CD4-positive, alpha-beta T cell treated with Interleukin-4 for 1 hour (primary cell): ENCODE data around the gene SPAG17.
A peak's percentile ranks its signal among the peaks of the same experiment; 100 is the strongest.
"Not testable (repeated sequence)": the region's sequence is repeated elsewhere in the genome, so short reads cannot be mapped to it uniquely, and the experiment has no call there.

ENCODE experiments used
- DNase-seq, 2 donors: peaks; one replicate each; pipeline ENCODE4 v3.0.0-alpha.2; 2020 to 2022

The SPAG17 gene

DNA sequence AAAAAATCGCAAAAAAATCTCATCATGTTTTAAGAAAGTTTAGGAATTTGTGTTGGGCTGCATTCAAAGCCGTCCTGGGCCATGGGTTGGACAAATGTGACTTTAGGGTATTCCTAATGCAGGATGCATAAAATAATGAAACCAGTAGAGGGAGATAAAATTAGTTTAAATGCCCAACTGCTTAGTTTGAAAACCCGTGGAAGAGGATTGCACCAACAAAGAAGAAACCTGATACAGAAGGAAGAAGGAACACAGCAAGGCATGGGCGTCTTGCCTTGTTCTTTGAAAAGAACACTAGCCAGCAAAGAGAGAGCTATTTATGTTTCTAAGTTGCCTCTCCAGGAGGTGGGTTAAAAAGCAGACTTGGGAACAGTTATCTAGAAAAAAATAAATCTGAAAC is 217.6 kb downstream of the SPAG17 start:
- DNase-seq = no peak

DNA sequence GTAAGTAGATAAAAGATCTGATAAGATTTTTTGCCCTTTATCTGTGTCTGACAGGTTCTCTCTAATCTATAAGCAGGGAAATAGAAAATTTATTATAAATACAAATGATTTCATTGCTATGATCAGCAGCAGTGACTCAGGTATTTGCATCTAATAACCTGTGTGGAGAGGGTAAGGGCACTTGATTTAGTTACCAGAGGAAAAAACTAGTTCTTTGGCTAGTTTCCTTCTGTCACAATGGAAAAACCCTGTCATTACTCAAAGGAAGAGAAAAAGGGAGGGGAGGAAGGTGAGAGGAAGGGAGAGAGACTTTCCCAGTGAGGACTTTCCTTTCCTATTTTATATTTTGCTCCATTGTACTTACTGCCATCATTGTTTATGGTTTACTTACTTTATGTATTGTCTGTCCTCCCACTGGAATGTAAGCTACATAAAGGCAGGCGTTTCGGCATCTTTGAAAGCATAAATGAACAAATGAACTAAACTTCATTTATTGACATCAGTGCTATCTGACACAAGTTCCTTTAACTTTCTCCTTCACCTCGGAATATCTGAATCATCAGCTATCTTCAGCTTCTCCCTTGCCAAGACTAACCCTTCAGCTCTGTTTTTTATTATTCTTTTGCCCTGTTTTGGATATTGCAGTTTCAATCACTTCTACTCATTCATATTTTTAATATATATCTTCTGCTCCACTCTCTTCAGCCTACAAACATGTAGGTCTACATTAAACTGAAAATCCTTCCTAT is 220.6 kb downstream of the SPAG17 start:
- DNase-seq = no peak

GRCh38 chr1:117959364-117959763 is 225.7 kb downstream of the SPAG17 start:
- no peak for DNase-seq

DNA sequence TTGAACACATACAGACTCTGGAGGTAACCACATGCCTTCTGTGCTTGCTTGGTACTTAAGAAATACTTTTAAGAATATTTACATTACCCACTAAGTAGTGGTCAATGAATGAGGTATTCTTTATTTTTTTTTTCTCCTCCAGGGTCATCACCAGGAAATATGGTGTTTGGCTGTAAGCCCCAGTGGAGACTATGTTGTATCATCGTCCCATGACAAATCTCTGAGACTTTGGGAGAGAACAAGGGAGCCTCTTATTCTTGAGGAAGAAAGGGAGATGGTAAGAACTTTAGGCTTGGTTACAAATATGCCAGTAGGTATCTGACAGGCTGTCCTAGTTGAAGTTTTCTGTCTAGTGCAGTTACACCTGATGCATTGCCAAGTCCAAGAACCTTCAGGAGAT is 232.6 kb downstream of the SPAG17 start:
- no peak for DNase-seq

GRCh38 chr1:117942293-117942692 is 242.7 kb downstream of the SPAG17 start:
- DNase-seq = no peak

- no peak for DNase-seq
Observed at GRCh38 chr1:117933769-117934168, 251.3 kb downstream of the SPAG17 start.

DNA sequence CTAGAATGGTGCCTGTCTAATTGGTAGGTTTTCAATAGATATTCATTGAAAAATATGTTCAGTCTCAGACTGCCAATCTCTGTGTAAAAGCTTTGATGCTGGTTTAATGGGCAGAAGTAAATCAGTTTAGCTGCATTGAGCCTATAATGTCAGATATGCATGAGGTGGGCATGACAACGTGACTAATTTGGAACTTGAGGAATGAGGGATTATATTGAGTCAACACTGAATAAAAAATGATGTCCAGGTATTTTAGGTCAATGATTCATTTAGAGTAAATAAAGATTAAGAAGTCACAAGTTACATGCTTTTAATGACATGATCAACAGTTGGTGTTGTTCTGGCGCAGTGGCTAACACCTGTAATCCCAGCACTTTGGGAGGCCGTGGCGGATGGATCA is 252.5 kb downstream of the SPAG17 start:
- DNase-seq = no peak

- DNase-seq = peak in 1 of 2 donors; percentile 0
Observed at GRCh38 chr1:117930484-117930883, 254.5 kb downstream of the SPAG17 start.

- no peak for DNase-seq
Observed at GRCh38 chr1:117930173-117930447, 254.9 kb downstream of the SPAG17 start.

GRCh38 chr1:117929343-117930172 is 255.5 kb downstream of the SPAG17 start, which contains the start of the genes GDAP2 and WDR3:
GDAP2 (minus strand) TSS chr1:117929621; CDS start chr1:117920357, 9,264 bp downstream.
WDR3 (plus strand) TSS chr1:117929739; CDS start chr1:117933320, 3,581 bp downstream.
- DNase-seq = peak; percentile 96

- DNase-seq = peak; percentile 57 to 63
Observed at GRCh38 chr1:117928881-117929342, 256.1 kb downstream of the SPAG17 start.

GRCh38 chr1:117925981-117926380 is 259.0 kb downstream of the SPAG17 start:
- no peak for DNase-seq

DNA sequence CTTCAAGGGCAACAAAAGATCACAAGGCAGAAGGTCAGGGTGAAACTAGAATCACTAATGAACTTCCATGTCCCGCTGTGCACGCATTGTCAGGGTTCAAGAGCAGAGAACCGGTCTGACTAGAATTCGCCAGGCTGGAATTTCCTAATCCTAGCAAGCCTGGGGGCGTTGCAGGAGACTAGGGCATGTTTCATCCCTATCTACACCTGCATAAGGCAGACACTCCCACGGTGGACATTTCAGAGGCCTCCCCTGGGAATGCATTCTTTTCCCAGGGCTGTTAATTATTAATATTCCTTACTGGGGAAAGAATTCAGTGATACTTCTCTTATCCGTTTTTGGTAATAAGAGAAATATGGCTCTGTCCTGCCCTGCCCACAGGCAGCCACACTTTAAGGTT is 262.3 kb downstream of the SPAG17 start:
- DNase-seq = not testable (repeated sequence)

- DNase-seq = no peak
Observed at GRCh38 chr1:117921991-117922390, 263.0 kb downstream of the SPAG17 start.

DNA sequence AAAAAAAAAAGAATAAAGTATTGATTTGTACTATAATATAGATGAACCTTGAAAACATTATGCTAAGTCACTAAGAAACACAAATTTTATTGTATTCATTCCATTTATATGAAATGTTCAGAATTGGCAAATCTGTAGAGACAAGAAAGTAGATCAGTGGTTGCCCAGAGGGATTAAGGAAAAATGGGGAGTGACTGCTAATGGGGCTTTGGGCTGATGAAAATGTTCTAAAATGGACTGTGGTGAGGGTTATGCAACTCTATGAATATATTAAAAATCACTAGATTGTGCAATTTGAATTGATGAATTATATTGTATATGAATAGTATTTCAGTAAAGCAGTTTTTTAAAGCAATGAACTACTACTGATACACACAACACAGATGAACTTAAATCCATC is 265.7 kb downstream of the SPAG17 start:
- no peak for DNase-seq

DNA sequence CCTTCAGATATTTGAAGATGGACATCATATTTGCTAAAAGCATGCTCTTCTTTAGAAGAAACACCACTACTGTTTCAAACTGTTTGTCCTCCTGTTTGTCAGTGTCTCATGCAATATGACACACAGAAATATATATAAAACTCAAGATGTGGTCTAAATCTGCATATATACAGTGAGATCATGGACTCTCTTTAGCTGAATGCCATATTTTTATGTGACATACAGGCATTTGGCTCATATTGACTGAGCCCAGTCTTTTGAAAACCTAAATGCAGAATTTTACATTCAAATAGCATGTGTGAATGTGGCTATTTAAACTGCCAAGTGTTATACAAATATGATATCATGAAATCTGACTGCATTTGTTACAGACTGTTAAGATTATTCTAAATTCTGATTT is 274.0 kb downstream of the SPAG17 start:
- DNase-seq = no peak

GRCh38 chr1:117905019-117905418 is 280.0 kb downstream of the SPAG17 start:
- no peak for DNase-seq

DNA sequence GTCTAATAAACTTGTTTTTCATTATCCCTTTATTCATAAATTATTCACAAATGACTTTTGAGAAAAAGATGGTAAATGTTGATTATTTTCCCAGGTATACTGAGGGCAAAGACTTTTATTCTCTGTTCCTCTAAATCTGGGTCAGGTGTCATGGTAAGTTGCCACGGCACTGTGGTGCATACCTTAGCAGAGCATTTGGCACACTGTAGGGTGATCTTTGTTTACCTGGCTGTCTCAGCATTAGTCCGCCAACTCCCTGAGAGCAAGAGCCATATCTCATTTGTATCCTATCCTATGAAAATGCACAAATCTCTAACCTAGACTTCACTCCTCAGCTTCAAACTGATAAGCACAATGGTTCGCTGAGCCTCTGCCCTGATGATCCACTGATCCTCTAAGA is 280.5 kb downstream of the SPAG17 start:
- DNase-seq = no peak
